DOHH2 (cell line): ENCODE data around the gene PIP4K2C.

Experiments
- CTCF ChIP-seq: fragments of 200-600 bp; sonication (generic); IDR thresholded peaks from one replicate; pipeline ENCODE4 v1.5.1; 2014; ENCODE audit warnings: antibody characterized with exemption, mild to moderate bottlenecking, low read depth, low read length; ENCODE audit not compliant: poor library complexity, severe bottlenecking
- EZH2phosphoT487 ChIP-seq: fragments of 200-600 bp; sonication (generic); IDR thresholded peaks from 2 replicates; pipeline ENCODE4 v1.6.1; 2017; ENCODE audit warnings: borderline replicate concordance, mild to moderate bottlenecking, antibody characterized with exemption, low read length, moderate library complexity, mixed read lengths

GRCh38 chr12:57568838-57569237, 22.2 kb upstream of the PIP4K2C start:
- TF ChIP-seq CTCF (no peak), EZH2phosphoT487 (no peak)
